Inflammatory macrophage treated with lipopolysaccharide for 1 hour (primary cell): Measurements from ENCODE around the gene PRR19.
"Not testable (repeated sequence)": the region's sequence is repeated elsewhere in the genome, so short reads cannot be mapped to it uniquely, and the experiment has no call there.

Experiments used
- DNase-seq, 2 donors: peaks; one replicate each; pipeline ENCODE4 v3.0.0-alpha.2; 2020 to 2022

PRR19 gene

GRCh38 chr19:42328106-42328505, 26.2 kb downstream of the PRR19 start:
- no peak for DNase-seq

- no peak for DNase-seq
Observed at GRCh38 chr19:42328854-42329253, 26.9 kb downstream of the PRR19 start.

GRCh38 chr19:42330241-42330711, 28.3 kb downstream of the PRR19 start:
- DNase-seq = no peak

- not testable (repeated sequence) for DNase-seq
Observed at GRCh38 chr19:42331333-42331732, 29.4 kb downstream of the PRR19 start.

GRCh38 chr19:42332059-42332458, 30.1 kb downstream of the PRR19 start:
- no peak for DNase-seq

GRCh38 chr19:42333018-42333417, 31.1 kb downstream of the PRR19 start:
- DNase-seq = no peak

GRCh38 chr19:42333975-42334696, 32.2 kb downstream of the PRR19 start:
- no peak for DNase-seq

GRCh38 chr19:42334697-42335373, 32.9 kb downstream of the PRR19 start:
- DNase-seq = no peak

GRCh38 chr19:42335374-42335936, 33.5 kb downstream of the PRR19 start:
- no peak for DNase-seq

- DNase-seq = no peak
Observed at GRCh38 chr19:42335971-42336370, 34.0 kb downstream of the PRR19 start.

- DNase-seq = not testable (repeated sequence)
Observed at GRCh38 chr19:42339126-42339860, 37.4 kb downstream of the PRR19 start.

- DNase-seq = not testable (repeated sequence)
Observed at GRCh38 chr19:42339922-42340321, 38.0 kb downstream of the PRR19 start.

- no peak for DNase-seq
Observed at GRCh38 chr19:42343344-42344110, 41.6 kb downstream of the PRR19 start.

- no peak for DNase-seq
Observed at GRCh38 chr19:42344336-42344893, 42.5 kb downstream of the PRR19 start.

- DNase-seq = no peak
Observed at GRCh38 chr19:42345191-42345812, 43.4 kb downstream of the PRR19 start.

GRCh38 chr19:42348211-42348610, 46.3 kb downstream of the PRR19 start:
- DNase-seq = no peak

GRCh38 chr19:42349378-42350107, 47.6 kb downstream of the PRR19 start:
- DNase-seq = no peak

GRCh38 chr19:42350417-42350816, 48.5 kb downstream of the PRR19 start:
- no peak for DNase-seq

GRCh38 chr19:42351079-42351735, 49.3 kb downstream of the PRR19 start:
- DNase-seq = no peak
